D721Med (cell line): ENCODE results near the gene SLC25A22.

Source experiments
- DNase-seq: peaks from one replicate; pipeline ENCODE4 v3.0.0; 2011; ENCODE audit warnings: low spot score; ENCODE audit not compliant: insufficient read length
- FAIRE-seq: peaks from 2 replicates; lab custom pipeline; 2011; peaks lifted over from hg19 to GRCh38; lab: Jason Lieb, UNC
- TF ChIP-seq, protein P1 (sequence below): IDR thresholded peaks from 2 replicates; pipeline ENCODE4 v1.5.1; 2012; ENCODE audit warnings: mild to moderate bottlenecking, control low read depth; ENCODE audit not compliant: insufficient read depth; ENCODE audit errors: missing control alignments

Gene SLC25A22

DNA sequence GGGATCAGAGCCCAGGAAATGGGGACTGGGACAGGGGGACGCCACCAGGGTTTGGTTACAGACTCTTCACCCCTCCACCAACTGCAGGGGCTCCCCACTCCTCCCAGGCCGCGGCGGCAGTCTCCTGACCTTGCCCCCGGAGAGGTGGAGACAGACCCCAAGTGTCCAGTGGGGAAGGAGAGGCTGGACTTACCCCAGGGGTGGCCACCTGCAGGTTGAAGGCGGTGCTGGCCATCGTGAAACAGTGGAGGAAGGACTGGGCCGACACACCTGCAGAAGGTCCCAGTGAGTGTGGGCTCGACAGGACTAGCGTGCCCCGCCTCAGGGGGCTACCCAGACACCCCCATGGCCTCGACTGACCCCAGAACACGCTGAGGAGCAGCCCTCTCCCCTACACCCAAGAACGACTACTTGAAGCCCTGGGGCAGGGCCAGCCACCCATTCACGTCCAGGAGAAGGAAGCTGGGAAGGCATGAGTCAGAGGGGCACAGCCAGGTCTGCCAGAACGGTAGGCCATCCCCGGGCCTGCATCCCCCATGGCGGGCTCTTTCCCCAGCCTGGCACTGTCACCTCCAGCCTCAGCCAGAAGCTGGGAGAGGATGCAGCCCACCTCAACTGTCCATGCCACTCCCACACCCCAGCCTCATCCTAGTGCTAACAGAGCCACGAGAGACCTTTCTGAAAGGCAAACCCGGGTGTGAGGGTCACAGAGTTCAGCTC is 23.0 kb downstream of the SLC25A22 start:
- no peak for DNase-seq
- TF ChIP-seq, protein P1, sequence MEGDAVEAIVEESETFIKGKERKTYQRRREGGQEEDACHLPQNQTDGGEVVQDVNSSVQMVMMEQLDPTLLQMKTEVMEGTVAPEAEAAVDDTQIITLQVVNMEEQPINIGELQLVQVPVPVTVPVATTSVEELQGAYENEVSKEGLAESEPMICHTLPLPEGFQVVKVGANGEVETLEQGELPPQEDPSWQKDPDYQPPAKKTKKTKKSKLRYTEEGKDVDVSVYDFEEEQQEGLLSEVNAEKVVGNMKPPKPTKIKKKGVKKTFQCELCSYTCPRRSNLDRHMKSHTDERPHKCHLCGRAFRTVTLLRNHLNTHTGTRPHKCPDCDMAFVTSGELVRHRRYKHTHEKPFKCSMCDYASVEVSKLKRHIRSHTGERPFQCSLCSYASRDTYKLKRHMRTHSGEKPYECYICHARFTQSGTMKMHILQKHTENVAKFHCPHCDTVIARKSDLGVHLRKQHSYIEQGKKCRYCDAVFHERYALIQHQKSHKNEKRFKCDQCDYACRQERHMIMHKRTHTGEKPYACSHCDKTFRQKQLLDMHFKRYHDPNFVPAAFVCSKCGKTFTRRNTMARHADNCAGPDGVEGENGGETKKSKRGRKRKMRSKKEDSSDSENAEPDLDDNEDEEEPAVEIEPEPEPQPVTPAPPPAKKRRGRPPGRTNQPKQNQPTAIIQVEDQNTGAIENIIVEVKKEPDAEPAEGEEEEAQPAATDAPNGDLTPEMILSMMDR = no peak
- FAIRE-seq = no peak

DNA sequence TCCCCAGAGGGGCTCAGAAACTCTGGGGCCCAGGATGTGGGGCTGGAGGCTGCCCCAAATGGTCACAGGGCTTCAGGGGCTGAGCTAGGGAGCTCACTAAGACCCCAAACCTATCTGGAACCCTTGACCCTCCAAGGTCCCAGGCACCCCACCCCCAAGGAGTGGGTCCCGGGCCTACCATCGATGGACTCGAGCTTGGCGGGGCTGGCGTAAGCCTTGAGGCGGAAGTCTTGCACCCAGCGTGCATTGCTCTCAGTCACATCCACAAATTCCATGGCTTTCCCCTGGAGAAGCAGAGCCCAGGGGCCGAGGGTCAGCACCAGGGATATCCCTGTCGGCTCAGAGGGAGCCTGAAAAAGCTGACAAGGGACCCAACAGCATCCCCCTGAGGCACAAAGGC is 24.3 kb downstream of the SLC25A22 start:
- TF ChIP-seq, protein P1 = no peak
- FAIRE-seq (no peak), DNase-seq (no peak)

DNA sequence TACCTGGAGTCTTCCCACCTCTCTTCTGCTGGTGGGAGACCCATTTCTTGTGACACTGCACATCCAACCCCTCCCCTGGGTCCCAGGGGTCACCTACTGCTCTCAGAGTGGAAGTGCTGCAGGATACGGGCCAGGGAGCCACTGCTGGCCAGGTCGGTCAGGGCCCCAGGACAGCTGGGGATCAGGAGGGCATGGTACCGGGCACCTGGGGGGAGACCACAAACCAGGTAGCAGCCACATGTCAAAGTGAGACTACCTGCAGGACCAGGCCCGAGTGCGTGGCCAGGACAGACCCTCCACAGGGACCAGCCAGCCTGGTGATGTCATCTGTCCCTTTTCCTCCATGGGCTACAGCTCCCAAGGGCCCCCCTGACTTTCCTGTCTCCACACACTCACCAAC is 24.7 kb downstream of the SLC25A22 start:
- FAIRE-seq = no peak

DNA sequence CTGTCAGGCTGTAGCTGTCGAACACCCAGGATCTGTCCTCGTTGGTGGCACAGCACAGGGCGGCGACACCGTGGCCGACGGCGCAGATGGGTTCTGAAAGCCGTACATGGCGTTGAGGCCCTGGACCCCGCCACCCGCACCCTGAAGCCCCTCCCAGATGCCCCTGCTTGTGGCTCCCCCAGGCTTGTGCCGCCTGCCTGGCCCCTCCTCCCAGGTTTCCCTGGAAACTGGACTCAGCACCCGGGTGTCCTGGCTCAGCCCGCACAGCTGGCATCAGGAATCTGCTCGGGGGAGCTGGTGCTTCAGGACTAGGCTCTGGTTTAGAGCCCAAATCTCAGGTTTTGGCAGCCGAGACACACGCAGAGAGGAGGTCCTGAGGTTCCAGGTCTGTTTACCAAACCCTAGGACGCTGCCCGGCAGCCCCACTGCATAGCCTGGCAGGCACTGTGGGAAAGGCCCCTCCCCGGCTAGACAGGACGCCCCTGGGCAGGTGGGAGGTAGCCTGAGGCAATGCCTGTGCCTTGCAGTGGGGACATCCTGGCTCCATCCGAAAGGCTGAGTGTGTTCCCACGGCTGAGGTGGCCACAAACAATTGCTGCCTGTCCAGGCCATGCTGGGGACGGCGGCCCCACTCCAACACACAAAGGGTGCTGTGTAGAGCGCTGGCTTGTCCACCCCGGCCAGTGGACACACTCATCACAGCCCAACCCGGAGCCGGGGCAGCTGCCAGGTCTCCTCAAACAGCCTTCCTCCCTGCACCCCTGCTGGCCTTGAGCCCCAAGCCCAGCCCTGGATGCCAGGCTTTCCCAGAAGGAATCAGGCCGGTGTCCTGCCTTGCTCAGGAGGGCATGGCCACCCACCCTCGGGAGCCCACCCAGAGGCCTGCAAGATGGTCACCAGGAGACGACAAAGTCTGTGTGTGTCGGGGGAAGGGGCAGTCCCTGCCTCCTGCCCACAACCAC is 25.4 kb downstream of the SLC25A22 start:
- DNase-seq = no peak
- FAIRE-seq = no peak
- TF ChIP-seq, protein P1 = no peak

More for the DNA sequence above, 24.7 kb downstream of the SLC25A22 start:
- TF ChIP-seq, protein P1 = no peak
- no peak for DNase-seq

DNA sequence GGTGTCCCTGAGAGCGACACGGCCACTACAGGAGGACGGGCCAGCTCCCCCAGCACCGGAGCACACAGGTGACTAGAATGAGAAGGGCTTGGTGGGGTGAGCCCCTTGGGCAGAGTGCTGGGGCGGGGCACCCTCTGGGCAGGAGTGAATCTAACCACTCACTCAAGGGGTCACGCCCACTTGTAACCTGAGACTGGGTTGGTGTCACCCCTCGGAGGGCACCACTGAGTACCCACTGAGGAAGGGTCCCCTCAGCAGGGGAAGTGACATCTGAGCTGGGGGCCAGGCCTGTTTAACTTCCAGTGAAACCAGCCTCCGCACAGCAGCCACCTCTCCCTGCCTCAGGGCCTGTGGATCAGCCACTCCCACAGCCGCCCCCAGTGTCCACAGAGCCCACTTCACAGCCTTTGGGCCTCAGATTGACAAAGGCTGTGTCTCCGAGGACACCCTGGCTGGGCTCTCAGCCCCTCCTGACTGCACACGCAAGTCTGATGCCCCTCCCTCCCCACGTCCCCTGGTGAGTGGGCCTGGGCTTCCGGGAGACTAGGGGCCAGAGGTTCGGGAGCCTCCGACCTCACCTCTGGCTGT is 26.4 kb downstream of the SLC25A22 start:
- TF ChIP-seq, protein P1 = no peak
- no peak for FAIRE-seq
- DNase-seq = no peak

DNA sequence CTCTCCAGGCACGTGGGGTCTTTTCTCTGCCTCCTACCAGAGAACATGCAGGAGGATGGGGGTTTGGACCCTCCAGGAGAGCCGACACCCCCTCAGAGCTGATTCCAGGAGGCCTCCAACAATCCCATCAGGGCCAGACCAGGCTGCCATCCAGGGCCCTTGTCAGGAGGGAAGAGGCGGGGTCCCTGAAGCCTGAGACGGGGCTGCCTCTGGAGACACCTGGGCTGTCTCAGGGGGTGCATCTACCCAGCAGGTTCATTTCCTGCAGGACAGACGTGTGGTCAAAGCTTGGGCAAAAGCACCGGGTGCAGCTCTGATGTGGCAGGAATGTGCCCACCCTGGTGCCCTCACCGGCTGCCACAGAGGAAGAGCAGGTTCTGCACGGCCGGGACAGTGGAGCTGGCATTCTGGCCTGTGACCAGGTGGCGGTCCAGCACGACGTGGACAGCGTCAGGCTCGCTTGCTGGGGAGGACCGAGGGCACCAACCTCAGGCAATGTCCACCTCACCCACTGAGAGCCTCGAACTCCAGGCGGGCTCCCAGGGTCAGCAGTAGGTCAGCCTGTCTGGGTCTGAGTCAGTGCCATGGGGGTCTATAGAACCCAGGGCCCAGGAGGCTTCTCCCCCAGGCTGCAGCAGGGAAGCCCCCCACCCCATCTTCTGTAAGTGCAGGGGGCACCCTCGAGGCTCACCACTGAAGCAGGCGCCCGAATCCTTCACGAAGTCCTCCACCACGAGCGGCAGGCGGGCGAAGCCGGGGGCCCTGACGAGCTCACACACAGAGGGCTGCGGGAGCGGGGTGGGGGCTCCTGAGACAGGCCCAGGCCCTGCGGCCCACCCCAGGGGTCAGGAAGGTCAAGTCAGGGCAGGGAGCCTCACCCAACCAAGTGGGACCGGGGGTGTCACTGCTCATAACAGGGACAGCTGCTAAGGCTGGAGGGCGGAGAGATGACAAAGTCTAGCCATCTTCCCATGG is 27.2 kb downstream of the SLC25A22 start:
- TF ChIP-seq, protein P1 = no peak
- FAIRE-seq = no peak

More for the DNA sequence above, 27.2 kb downstream of the SLC25A22 start:
- DNase-seq = no peak
